HCT116 (cell line): ENCODE data around the gene DOCK9. TPM values are rescaled to one million over a fixed set of nuclear protein-coding genes. Genes with fewer than 3 reads are reported as not detected.

Experiments used
- ATAC-seq: fragments of 200-7000 bp; cut with Tn5 transposase; 2 replicates; pipeline ENCODE4 v1.9.1; 2020; ENCODE audit warnings: mild to moderate bottlenecking, moderate library complexity
- BruUV-seq: library from RNA; stranded (reverse); fragments of 400-500 nt; replicated peaks from 2 replicates; lab custom pipeline; 2021; lab: Mats Ljungman, UMichigan
- CTCF ChIA-PET: fragments of 300-600 bp; sonication (Branson Sonifier 250); formaldehyde crosslinking; loops from one replicate; lab custom pipeline; 2021; ENCODE audit warnings: antibody characterized with exemption; lab: Charles Lee
- POLR2A ChIA-PET: fragments of 300-600, 350-600 bp; sonication (Branson Sonifier 250); formaldehyde crosslinking; loops from one replicate; lab custom pipeline; 2021; ENCODE audit warnings: antibody characterized with exemption; lab: Charles Lee
- RAD21 ChIA-PET, 2 experiments: fragments of 300-600 bp; sonication (Branson Sonifier 250); formaldehyde crosslinking; loops; one replicate each; lab custom pipeline; 2023; ENCODE audit warnings: low total read pairs in 2 of 2; ENCODE audit not compliant: uncharacterized antibody in 2 of 2, unreplicated experiment in 2 of 2, low non-redundant PET in 1 of 2; lab: Charles Lee
- DNase-seq: peaks from one replicate; pipeline ENCODE4 v3.0.0-alpha.2; 2010; ENCODE audit warnings: low read depth, low spot score
- H2AFZ ChIP-seq: fragments of 200-600 bp; shearing (Covaris generic), sonication (generic); 2 replicates; pipeline ENCODE4 v1.6.1; 2017; ENCODE audit warnings: low read depth, mixed run types, mixed read lengths, antibody characterized with exemption, low read length; ENCODE audit not compliant: poor library complexity, severe bottlenecking
- H3K27ac ChIP-seq: 2 replicates; pipeline ENCODE4 v1.5.1; 2012; ENCODE audit warnings: low read depth, low read length
- H3K27me3 ChIP-seq: fragments of 200-600 bp; sonication (generic); 2 replicates; pipeline ENCODE4 v1.6.1; 2016; ENCODE audit warnings: mixed run types, low read length, mixed read lengths; ENCODE audit not compliant: insufficient read depth
- H3K36me3 ChIP-seq, 2 experiments: fragments of 200-500 bp in 1 of 2; fragments of 200-600 bp in 1 of 2; sonication (Bioruptor generic) in 1 of 2; sonication (generic) in 1 of 2; 2 replicates each; pipeline versions ENCODE4 v1.5.1 to v1.6.1; 2014 to 2016; ENCODE audit warnings: low read length in 2 of 2, inconsistent platforms in 1 of 2, mixed read lengths in 1 of 2, mixed run types in 1 of 2; ENCODE audit not compliant: insufficient read depth in 2 of 2, control insufficient read depth in 1 of 2
- H3K4me1 ChIP-seq, 2 experiments: fragments of 200-600 bp in 1 of 2; sonication (generic) in 1 of 2; 2 replicates each; pipeline versions ENCODE4 v1.5.1 to v1.6.1; 2012 to 2017; ENCODE audit warnings: low read length in 2 of 2, inconsistent platforms in 1 of 2, mild to moderate bottlenecking in 1 of 2, mixed read lengths in 1 of 2, mixed run types in 1 of 2, moderate library complexity in 1 of 2; ENCODE audit not compliant: insufficient read depth in 2 of 2, control insufficient read depth in 1 of 2
- H3K4me2 ChIP-seq: fragments of 200-600 bp; sonication (generic); 2 replicates; pipeline ENCODE4 v1.6.1; 2017; ENCODE audit warnings: mixed run types, low read length, mixed read lengths
- H3K4me3 ChIP-seq, 2 experiments: fragments of 200-600 bp in 1 of 2; sonication (generic) in 1 of 2; replicated peaks in 1 of 2; 2 replicates each; pipeline ENCODE4 v1.5.1; 2011 to 2016; ENCODE audit warnings: low read length in 2 of 2, control low read depth in 1 of 2, low read depth in 1 of 2, mild to moderate bottlenecking in 1 of 2, mixed read lengths in 1 of 2, mixed run types in 1 of 2
- H3K79me2 ChIP-seq: fragments of 200-600 bp; sonication (generic); 2 replicates; pipeline ENCODE4 v1.6.1; 2017; ENCODE audit warnings: mild to moderate bottlenecking, mixed run types, low read length, moderate library complexity, mixed read lengths; ENCODE audit not compliant: insufficient read depth
- H3K9ac ChIP-seq: fragments of 200-600 bp; sonication (generic); 2 replicates; pipeline ENCODE4 v1.6.1; 2016; ENCODE audit warnings: low read length, mixed read lengths
- H3K9me2 ChIP-seq: fragments of 200-600 bp; sonication (generic), shearing (Covaris generic); 2 replicates; pipeline ENCODE4 v1.6.1; 2017; ENCODE audit warnings: mixed run types, mild to moderate bottlenecking, moderate library complexity; ENCODE audit not compliant: insufficient read depth
- H3K9me3 ChIP-seq, 2 experiments: fragments of 200-500 bp in 1 of 2; fragments of 200-600 bp in 1 of 2; sonication (Bioruptor generic) in 1 of 2; sonication (generic) in 1 of 2; 2 replicates each; pipeline ENCODE4 v1.6.1; 2014 to 2017; ENCODE audit warnings: low read length in 2 of 2, mixed read lengths in 2 of 2, inconsistent platforms in 1 of 2, low read depth in 1 of 2, mild to moderate bottlenecking in 1 of 2, mixed run types in 1 of 2, moderate library complexity in 1 of 2; ENCODE audit not compliant: control insufficient read depth in 1 of 2, insufficient read depth in 1 of 2
- H4K20me1 ChIP-seq: fragments of 200-600 bp; sonication (generic), shearing (Covaris generic); 2 replicates; pipeline ENCODE4 v1.6.1; 2017; ENCODE audit warnings: mixed run types, mild to moderate bottlenecking, moderate library complexity; ENCODE audit not compliant: insufficient read depth
- ATF3 ChIP-seq: IDR thresholded peaks from 2 replicates; pipeline ENCODE4 v1.6.1; 2012
- CBX3 ChIP-seq: IDR thresholded peaks from 2 replicates; pipeline ENCODE4 v1.6.1; 2012; ENCODE audit warnings: low read depth
- EGR1 ChIP-seq: IDR thresholded peaks from 2 replicates; pipeline ENCODE4 v1.6.1; 2012; ENCODE audit warnings: low read depth
- ELF1 ChIP-seq: IDR thresholded peaks from 2 replicates; pipeline ENCODE4 v1.6.1; 2012; ENCODE audit warnings: low read depth, borderline replicate concordance
- EZH2 ChIP-seq: fragments of 200-600 bp; sonication (generic); IDR thresholded peaks from 2 replicates; pipeline ENCODE4 v1.6.1; 2017; ENCODE audit warnings: antibody characterized with exemption, mixed run types
- FOSL1 ChIP-seq: IDR thresholded peaks from 2 replicates; pipeline ENCODE4 v1.6.1; 2012; ENCODE audit warnings: low read depth
- JUND ChIP-seq: IDR thresholded peaks from 2 replicates; pipeline ENCODE4 v1.6.1; 2012
- MAX ChIP-seq: IDR thresholded peaks from 2 replicates; pipeline ENCODE4 v1.6.1; 2012
- POLR2AphosphoS5 ChIP-seq: IDR thresholded peaks from 2 replicates; pipeline ENCODE4 v1.6.1; 2011; ENCODE audit warnings: mild to moderate bottlenecking, low read depth, low read length, moderate library complexity
- RAD21 ChIP-seq: IDR thresholded peaks from 2 replicates; pipeline ENCODE4 v1.6.1; 2012; ENCODE audit warnings: low read depth, mild to moderate bottlenecking
- SIN3A ChIP-seq: IDR thresholded peaks from 2 replicates; pipeline ENCODE4 v1.6.1; 2012; ENCODE audit warnings: low read depth
- SP1 ChIP-seq: IDR thresholded peaks from 2 replicates; pipeline ENCODE4 v1.6.1; 2012; ENCODE audit warnings: low read depth
- SRF ChIP-seq: IDR thresholded peaks from 2 replicates; pipeline ENCODE4 v1.6.1; 2012; ENCODE audit warnings: low read depth
- YY1 ChIP-seq: IDR thresholded peaks from 2 replicates; pipeline ENCODE4 v1.6.1; 2011; ENCODE audit warnings: low read length, low read depth, moderate library complexity, mild to moderate bottlenecking; ENCODE audit not compliant: insufficient replicate concordance; ENCODE audit errors: extremely low read depth
- ZFX ChIP-seq: fragments of 450-650 bp; IDR thresholded peaks from 2 replicates; pipeline ENCODE4 v1.6.1; 2017
- ZNF274 ChIP-seq: fragments of 200-500 bp; sonication (Bioruptor generic); IDR thresholded peaks from 2 replicates; pipeline ENCODE4 v1.6.1; 2014; ENCODE audit warnings: mild to moderate bottlenecking, low read depth, low read length, inconsistent platforms
- intact Hi-C: fragments of 100-400 bp; cut with micrococcal nuclease; formaldehyde crosslinking; loops from 2 replicates; pipeline ENCODE4 v1.10.0; 2022
- total RNA-seq: library from RNA; stranded (reverse); gene quantifications from one replicate; pipeline ENCODE4 v1.2.1, GENCODE V29; 2021; ENCODE audit not compliant: unreplicated experiment
- TF ChIP-seq, protein P1 (sequence below), 3 experiments: fragments of 200-600 bp in 1 of 3; sonication (generic) in 1 of 3; IDR thresholded peaks in 2 of 3; conservative IDR thresholded peaks in 1 of 3; 2 replicates each; pipeline ENCODE4 v1.5.1; 2012 to 2017; ENCODE audit warnings: low read depth in 2 of 3, low read length in 2 of 3, antibody characterized with exemption in 1 of 3, borderline replicate concordance in 1 of 3, control low read depth in 1 of 3, mild to moderate bottlenecking in 1 of 3, mixed read lengths in 1 of 3, mixed run types in 1 of 3, moderate library complexity in 1 of 3; ENCODE audit not compliant: insufficient read depth in 1 of 3

The DOCK9 gene
- total RNA-seq, 1 experiment from 2014 or later = 58.8 TPM

DNA sequence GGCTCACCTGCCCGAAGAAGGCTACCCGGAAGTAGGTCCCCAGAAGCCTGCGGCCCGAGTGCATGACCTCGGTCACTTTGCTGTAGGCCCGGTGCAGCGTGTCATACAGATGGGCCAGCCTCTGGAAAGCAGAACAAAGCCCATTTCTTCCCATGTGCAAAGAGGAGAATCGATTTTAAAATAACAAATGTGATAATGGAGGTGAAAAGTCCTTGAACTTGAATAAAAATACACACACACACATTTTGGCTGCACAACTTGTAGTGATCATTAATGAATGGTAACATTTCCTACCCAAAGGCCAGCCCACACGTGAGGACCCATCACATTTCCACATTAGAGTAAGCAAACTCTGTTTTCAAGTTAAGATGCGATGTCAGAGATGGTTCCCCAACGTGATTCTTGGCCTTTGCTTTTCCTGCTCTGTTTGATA, 168.5 kb downstream of the DOCK9 start:
- no peak overlapping the region for H3K4me2 ChIP-seq
- no peaks in the 10 kb centered on the region for H3K9me3 ChIP-seq
- no peaks in the 10 kb centered on the region for H4K20me1 ChIP-seq
- no peaks in the 10 kb centered on the region for H3K9me2 ChIP-seq
- no peaks in the 10 kb centered on the region for H3K27me3 ChIP-seq
- no peak overlapping the region for H3K4me3 ChIP-seq
- H3K9ac ChIP-seq = no peak overlapping the region
- DNase-seq = no peak
- no peak for ATAC-seq
- H3K36me3 ChIP-seq = no peaks in the 10 kb centered on the region; a peak in 2 of 4 replicates
- H3K27ac ChIP-seq = no peak overlapping the region
- CTCF ChIA-PET = no interaction called here
- H3K79me2 ChIP-seq = no peaks in the 10 kb centered on the region
- TF ChIP-seq ZNF274 (no peak), RAD21 (no peak), ATF3 (no peak), ZFX (no peak), MAX (no peak), POLR2AphosphoS5 (no peak), JUND (no peak), EGR1 (no peak), SRF (no peak), CBX3 (no peak), ELF1 (no peak), YY1 (no peak), FOSL1 (no peak), EZH2 (no peak), SIN3A (no peak), SP1 (no peak)
- TF ChIP-seq, protein P1, sequence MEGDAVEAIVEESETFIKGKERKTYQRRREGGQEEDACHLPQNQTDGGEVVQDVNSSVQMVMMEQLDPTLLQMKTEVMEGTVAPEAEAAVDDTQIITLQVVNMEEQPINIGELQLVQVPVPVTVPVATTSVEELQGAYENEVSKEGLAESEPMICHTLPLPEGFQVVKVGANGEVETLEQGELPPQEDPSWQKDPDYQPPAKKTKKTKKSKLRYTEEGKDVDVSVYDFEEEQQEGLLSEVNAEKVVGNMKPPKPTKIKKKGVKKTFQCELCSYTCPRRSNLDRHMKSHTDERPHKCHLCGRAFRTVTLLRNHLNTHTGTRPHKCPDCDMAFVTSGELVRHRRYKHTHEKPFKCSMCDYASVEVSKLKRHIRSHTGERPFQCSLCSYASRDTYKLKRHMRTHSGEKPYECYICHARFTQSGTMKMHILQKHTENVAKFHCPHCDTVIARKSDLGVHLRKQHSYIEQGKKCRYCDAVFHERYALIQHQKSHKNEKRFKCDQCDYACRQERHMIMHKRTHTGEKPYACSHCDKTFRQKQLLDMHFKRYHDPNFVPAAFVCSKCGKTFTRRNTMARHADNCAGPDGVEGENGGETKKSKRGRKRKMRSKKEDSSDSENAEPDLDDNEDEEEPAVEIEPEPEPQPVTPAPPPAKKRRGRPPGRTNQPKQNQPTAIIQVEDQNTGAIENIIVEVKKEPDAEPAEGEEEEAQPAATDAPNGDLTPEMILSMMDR (IDR thresholded peaks at IDR 0.05 in 2 of 3, conservative IDR thresholded peaks at IDR 0.05 in 1 of 3; ENCODE audit: borderline replicate concordance in 1 of 3, insufficient read depth in 1 of 3, low read depth in 2 of 3, low read length in 2 of 3) = no peak
- TF ChIP-seq, all 23 proteins: peak for 0
- BruUV-seq = no TSS peak
- Histone ChIP-seq H3K4me1 (peaks cover 0 to 6% of the 10 kb centered on the region in 2 experiments; a peak in 2 of 4 replicates), H2AFZ (no peak overlapping the region)
- intact Hi-C loops = no loop called here
- POLR2A ChIA-PET = no interaction called here
- RAD21 ChIA-PET = no interaction called here
